BE2C (cell line): ENCODE data around the gene DGKH.
"Not testable (repeated sequence)": the region's sequence is repeated elsewhere in the genome, so short reads cannot be mapped to it uniquely, and the experiment has no call there.

Experiments
- DNase-seq: peaks from one replicate; pipeline ENCODE4 v3.0.0-alpha.2; 2020
- H3K27me3 ChIP-seq: fragments of 250-450 bp; sonication (Bioruptor Pico); 2 replicates; pipeline ENCODE4 v1.5.1; 2020; ENCODE audit warnings: mild to moderate bottlenecking
- H3K36me3 ChIP-seq: fragments of 250-450 bp; sonication (Bioruptor Pico); 2 replicates; pipeline ENCODE4 v1.5.1; 2020; ENCODE audit warnings: mild to moderate bottlenecking
- H3K4me1 ChIP-seq: fragments of 250-450 bp; sonication (Bioruptor Pico); 2 replicates; pipeline ENCODE4 v1.5.1; 2020
- H3K4me3 ChIP-seq: 2 replicates; pipeline ENCODE4 v1.5.1; 2011; ENCODE audit warnings: low read depth, low read length
- H3K9me3 ChIP-seq: fragments of 250-450 bp; sonication (Bioruptor Pico); 2 replicates; pipeline ENCODE4 v1.5.1; 2020
- CTCF ChIP-seq: IDR thresholded peaks from 2 replicates; pipeline ENCODE4 v1.5.1; 2012; ENCODE audit warnings: mild to moderate bottlenecking, low read depth, low read length

The DGKH gene

GRCh38 chr13:42064259-42064658, 15.8 kb downstream of the DGKH start:
- no peaks in the 10 kb centered on the region for H3K36me3 ChIP-seq
- no peak for TF ChIP-seq CTCF
- no peaks in the 10 kb centered on the region for H3K27me3 ChIP-seq
- no peak overlapping the region for H3K4me3 ChIP-seq
- H3K9me3 ChIP-seq = no peaks in the 10 kb centered on the region
- no peak for DNase-seq
- H3K4me1 ChIP-seq = 0 out of 2 replicates have a peak, but pooled peaks cover 3% of the 10 kb centered on the region

GRCh38 chr13:42064966-42065365, 16.5 kb downstream of the DGKH start:
- no peak overlapping the region for H3K4me3 ChIP-seq
- no peak for TF ChIP-seq CTCF
- DNase-seq = no peak
- no peaks in the 10 kb centered on the region for H3K27me3 ChIP-seq
- H3K36me3 ChIP-seq = no peaks in the 10 kb centered on the region
- 0 out of 2 replicates have a peak, but pooled peaks cover 3% of the 10 kb centered on the region for H3K4me1 ChIP-seq
- no peaks in the 10 kb centered on the region for H3K9me3 ChIP-seq

- H3K27me3 ChIP-seq = no peaks in the 10 kb centered on the region
- DNase-seq = no peak
- no peak for TF ChIP-seq CTCF
- H3K9me3 ChIP-seq = no peaks in the 10 kb centered on the region
- no peaks in the 10 kb centered on the region for H3K36me3 ChIP-seq
- no peak overlapping the region for H3K4me3 ChIP-seq
- 0 out of 2 replicates have a peak, but pooled peaks cover 3% of the 10 kb centered on the region for H3K4me1 ChIP-seq
Measured at GRCh38 chr13:42065414-42065813, 17.0 kb downstream of the DGKH start.

GRCh38 chr13:42066542-42066941, 18.1 kb downstream of the DGKH start:
- H3K9me3 ChIP-seq = no peaks in the 10 kb centered on the region
- no peak for DNase-seq
- no peaks in the 10 kb centered on the region for H3K27me3 ChIP-seq
- TF ChIP-seq CTCF = no peak
- H3K36me3 ChIP-seq = no peaks in the 10 kb centered on the region
- H3K4me3 ChIP-seq = no peak overlapping the region
- H3K4me1 ChIP-seq = 0 out of 2 replicates have a peak, but pooled peaks cover under 1% of the 10 kb centered on the region

GRCh38 chr13:42068886-42069285, 20.4 kb downstream of the DGKH start:
- H3K36me3 ChIP-seq = no peaks in the 10 kb centered on the region

GRCh38 chr13:42070599-42070998, 22.2 kb downstream of the DGKH start:
- H3K4me3 ChIP-seq, H3K9me3 ChIP-seq, H3K36me3 ChIP-seq, H3K27me3 ChIP-seq, DNase-seq, H3K4me1 ChIP-seq: not testable (repeated sequence)

More at GRCh38 chr13:42068886-42069285, 20.4 kb downstream of the DGKH start:
- H3K9me3 ChIP-seq = no peaks in the 10 kb centered on the region
- TF ChIP-seq CTCF = no peak
- no peak for DNase-seq
- no peaks in the 10 kb centered on the region for H3K4me1 ChIP-seq
- no peaks in the 10 kb centered on the region for H3K27me3 ChIP-seq
- no peak overlapping the region for H3K4me3 ChIP-seq

GRCh38 chr13:42071179-42071578, 22.7 kb downstream of the DGKH start:
- not testable (repeated sequence) for H3K9me3 ChIP-seq, H3K27me3 ChIP-seq, DNase-seq, H3K4me1 ChIP-seq, H3K36me3 ChIP-seq, H3K4me3 ChIP-seq
